Transverse colon (tissue), 4 donors: ENCODE data around the gene ELAVL3. TPM values are rescaled to one million over a fixed set of nuclear protein-coding genes. Genes with fewer than 3 reads are reported as not detected.

Source experiments
- DNase-seq: peaks from one replicate; pipeline ENCODE4 v3.0.0-alpha.2; 2019
- H3K27ac ChIP-seq, 4 donors: fragments of 200-600 bp; sonication (generic); 2 replicates each; pipeline ENCODE4 v1.5.1; 2016 to 2018; ENCODE audit warnings: inconsistent platforms in 4 of 4
- H3K27me3 ChIP-seq: fragments of 200-600 bp; sonication (generic); 2 replicates; pipeline ENCODE4 v1.5.1; 2017; ENCODE audit warnings: inconsistent platforms
- H3K36me3 ChIP-seq, 4 donors: fragments of 200-600 bp; sonication (generic); 2 replicates each; pipeline ENCODE4 v1.5.1; 2017 to 2019; ENCODE audit warnings: inconsistent platforms in 4 of 4
- H3K4me1 ChIP-seq, 4 donors: fragments of 200-600 bp; sonication (generic); 2 replicates each; pipeline ENCODE4 v1.5.1; 2017 to 2020; ENCODE audit warnings: inconsistent platforms in 4 of 4
- H3K4me3 ChIP-seq, 4 donors: fragments of 200-600 bp; sonication (generic); 1 replicate in 1 of 4; 2 replicates in 3 of 4; pipeline versions ENCODE4 v1.5.1 to v1.6.1; 2017 to 2019; ENCODE audit warnings: inconsistent platforms in 4 of 4
- H3K9me3 ChIP-seq, 2 donors: fragments of 200-600 bp; sonication (generic); 2 replicates each; pipeline ENCODE4 v1.5.1; 2017 to 2019; ENCODE audit warnings: inconsistent platforms in 2 of 2
- EP300 ChIP-seq: sonication (generic); formaldehyde crosslinking; IDR thresholded peaks from one replicate; pipeline ENCODE4 v1.6.1; 2017; ENCODE audit warnings: antibody characterized with exemption, low read depth
- POLR2A ChIP-seq: fragments of 450-650 bp; IDR thresholded peaks from one replicate; pipeline ENCODE4 v1.6.1; 2016; ENCODE audit warnings: antibody characterized with exemption, mild to moderate bottlenecking, moderate library complexity
- POLR2AphosphoS5 ChIP-seq, 3 donors: sonication (generic); formaldehyde crosslinking; IDR thresholded peaks; one replicate each; pipeline ENCODE4 v1.6.1; 2016; ENCODE audit warnings: antibody characterized with exemption in 3 of 3
- WGBS, 2 donors: methylation state at CpG; one replicate each; pipeline ENCODE4 v1.1.5; 2018; ENCODE audit warnings: low coverage in 1 of 2; 5-methylcytosine and 5-hydroxymethylcytosine counted together
- in situ Hi-C, 4 donors: fragments of 200-750 bp; cut with MboI; loops; one replicate each; pipeline versions ENCODE4 v1.15.0 to v1.15.1; 2017; ENCODE audit warnings: low sequenced_read_pairs in 3 of 4, low pct_ligation_motif_present in 1 of 4, low pct_unique_long_range_greater_than_20kb in 1 of 4
- intact Hi-C: fragments of 100-400 bp; cut with DNase I; formaldehyde crosslinking; loops from one replicate; pipeline ENCODE4 v1.15.1; 2023; ENCODE audit warnings: low total_unique reads
- total RNA-seq, 4 donors: library from RNA; depleted of rRNA; stranded (reverse); fragments of >200 nt; gene quantifications; one replicate each; pipeline ENCODE4 v1.1.0, GENCODE V29; 2016
- TF ChIP-seq, protein P1 (sequence below), 5 experiments: fragments of 200-600 bp in 3 of 5; fragments of 450-650 bp in 2 of 5; sonication (generic) in 3 of 5; IDR thresholded peaks; 1 replicate in 2 of 5; 2 replicates in 3 of 5; pipeline ENCODE4 v1.5.1; 2016 to 2017; ENCODE audit warnings: antibody characterized with exemption in 5 of 5, inconsistent platforms in 3 of 5, mild to moderate bottlenecking in 2 of 5, moderate library complexity in 1 of 5

ELAVL3 gene
- 1 to 10 TPM in 2 of 4 donors, under 1 TPM in 1, not detected in 1; 0.27 to 3.2 (median 1.3) TPM for total RNA-seq

DNA sequence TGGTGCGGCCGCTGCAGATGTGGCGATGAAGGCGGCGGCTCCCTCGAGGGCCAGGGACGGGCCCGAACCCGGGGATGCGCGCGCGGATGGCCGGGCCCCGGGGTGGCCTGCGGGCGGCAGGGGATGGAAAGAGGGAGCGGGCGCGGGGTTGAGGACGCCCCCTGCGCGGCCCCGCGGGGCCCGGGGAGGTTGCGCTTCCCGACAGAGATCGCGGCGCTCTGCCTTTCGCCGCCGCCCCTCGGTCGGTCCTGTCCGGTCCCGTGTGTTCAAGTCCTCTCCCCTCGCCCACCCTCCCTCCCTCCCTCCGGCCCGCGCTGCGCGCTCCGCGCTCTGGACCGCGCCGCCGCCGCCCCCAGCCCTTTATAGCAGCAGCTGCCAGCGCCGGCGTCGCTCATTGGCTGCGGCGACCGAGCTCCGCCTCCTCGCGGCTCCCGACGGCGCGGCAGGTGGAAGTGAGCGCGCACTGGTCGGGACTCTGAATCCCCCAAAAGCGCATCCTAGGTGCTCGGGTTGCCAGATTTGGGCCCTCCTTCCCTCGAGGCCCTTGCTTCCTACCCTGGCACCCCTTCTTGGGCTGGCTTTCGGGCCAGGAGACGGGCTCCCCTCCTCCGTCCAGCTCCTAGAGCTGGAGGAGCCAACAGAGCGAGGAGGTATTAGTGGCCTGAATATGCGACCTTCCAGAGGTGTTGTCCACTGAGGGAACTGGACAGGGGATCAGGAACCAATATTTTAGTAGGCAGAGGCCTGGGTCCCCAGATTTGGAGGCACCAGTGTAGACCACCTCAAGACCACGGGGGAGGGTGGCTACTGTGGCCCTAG, at the start of gene ELAVL3:
Gene ELAVL3 (minus strand): TSS at position 332 of the 819 bp plus-strand sequence. CDS start 438 bp downstream, outside the sequence.
- in situ Hi-C loops (loop anchor here in 2 of 4 donors (25.0 kb wide), 2 partner anchors 94 to 194 kb away; partner anchors contain the start of genes EPOR (in 1 of the 2) and TSPAN16 (in 1 of the 2)), intact Hi-C loops (no loop called here)
- H3K4me1 ChIP-seq: peaks cover 7 to 32% (median 26%) of the 10 kb centered on the region in 4 donors
- no peaks in the 10 kb centered on the region for H3K9me3 ChIP-seq
- peaks cover 56% of the 10 kb centered on the region for H3K27me3 ChIP-seq
- no peak within 1 kb of the TSS for H3K27ac ChIP-seq
- WGBS, 2 donors: 37% methylated on average over 45 of the region's 77 CpGs; no CpG with 5 or more reads in 1 of the 2 donors
- TF ChIP-seq, protein P1, sequence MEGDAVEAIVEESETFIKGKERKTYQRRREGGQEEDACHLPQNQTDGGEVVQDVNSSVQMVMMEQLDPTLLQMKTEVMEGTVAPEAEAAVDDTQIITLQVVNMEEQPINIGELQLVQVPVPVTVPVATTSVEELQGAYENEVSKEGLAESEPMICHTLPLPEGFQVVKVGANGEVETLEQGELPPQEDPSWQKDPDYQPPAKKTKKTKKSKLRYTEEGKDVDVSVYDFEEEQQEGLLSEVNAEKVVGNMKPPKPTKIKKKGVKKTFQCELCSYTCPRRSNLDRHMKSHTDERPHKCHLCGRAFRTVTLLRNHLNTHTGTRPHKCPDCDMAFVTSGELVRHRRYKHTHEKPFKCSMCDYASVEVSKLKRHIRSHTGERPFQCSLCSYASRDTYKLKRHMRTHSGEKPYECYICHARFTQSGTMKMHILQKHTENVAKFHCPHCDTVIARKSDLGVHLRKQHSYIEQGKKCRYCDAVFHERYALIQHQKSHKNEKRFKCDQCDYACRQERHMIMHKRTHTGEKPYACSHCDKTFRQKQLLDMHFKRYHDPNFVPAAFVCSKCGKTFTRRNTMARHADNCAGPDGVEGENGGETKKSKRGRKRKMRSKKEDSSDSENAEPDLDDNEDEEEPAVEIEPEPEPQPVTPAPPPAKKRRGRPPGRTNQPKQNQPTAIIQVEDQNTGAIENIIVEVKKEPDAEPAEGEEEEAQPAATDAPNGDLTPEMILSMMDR (IDR thresholded peaks at IDR 0.05): no peak
- no peak for TF ChIP-seq POLR2A
- TF ChIP-seq EP300: no peak
- no peak for TF ChIP-seq POLR2AphosphoS5 (IDR thresholded peaks at IDR 0.05)
- no peak for DNase-seq
- no peaks in the 10 kb centered on the region for H3K36me3 ChIP-seq
- peak within 1 kb of the TSS in 1 of 4 donors; percentile 11 for H3K4me3 ChIP-seq

DNA sequence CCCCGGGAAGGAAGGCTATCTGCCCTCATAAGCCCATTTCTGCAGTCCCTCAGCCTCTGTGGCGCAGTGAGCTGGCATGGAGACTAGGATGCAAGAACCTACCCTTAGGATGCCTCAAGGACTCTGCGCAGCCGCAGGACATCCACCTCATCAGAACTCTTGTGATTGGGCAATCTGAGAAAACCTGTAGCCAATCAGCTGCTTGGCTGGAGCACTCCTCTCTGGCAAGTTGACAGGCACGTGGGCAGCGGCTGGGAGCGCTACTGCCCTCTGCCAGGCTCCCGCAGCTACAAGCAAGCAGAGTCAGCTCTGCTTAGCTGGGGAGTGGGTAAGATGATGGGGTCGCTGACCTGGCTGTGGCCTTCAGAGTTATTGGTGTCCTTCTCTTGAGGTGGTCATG, 49.6 kb upstream of the ELAVL3 start:
- Histone ChIP-seq H3K27ac (peak overlapping the region; percentile 21 to 98 (median 93)), H3K9me3 (no peaks in the 10 kb centered on the region), H3K27me3 (no peaks in the 10 kb centered on the region), H3K36me3 (no peaks in the 10 kb centered on the region), H3K4me3 (no peak overlapping the region), H3K4me1 (peaks cover 9 to 33% (median 18%) of the 10 kb centered on the region in 4 donors)
- in situ Hi-C loops (no loop called here), intact Hi-C loops (no loop called here)
- WGBS, 2 donors: 33% methylated on average over 9 of the region's 9 CpGs; no CpG with 5 or more reads in 1 of the 2 donors
- no peak for TF ChIP-seq POLR2A
- TF ChIP-seq POLR2AphosphoS5 (IDR thresholded peaks at IDR 0.05): peak in 1 of 3 donors; percentile 18
- no peak for TF ChIP-seq EP300
- peak; percentile 80 for DNase-seq

GRCh38 chr19:11528551-11529341, 47.9 kb upstream of the ELAVL3 start, which contains the start of gene ECSIT:
ECSIT (minus strand) TSS chr19:11529134; CDS start chr19:11519170, 9,964 bp downstream.
- no peaks in the 10 kb centered on the region for H3K36me3 ChIP-seq
- peak; percentile 42 for TF ChIP-seq POLR2A
- TF ChIP-seq POLR2AphosphoS5 (IDR thresholded peaks at IDR 0.05): peak; percentile 36 to 76 (median 46)
- TF ChIP-seq EP300: no peak
- H3K4me3 ChIP-seq: peak within 1 kb of the TSS; percentile 78 to 99 (median 90)
- peak; percentile 98 for DNase-seq
- H3K27ac ChIP-seq: peak within 1 kb of the TSS; percentile 92 to 98 (median 94)
- H3K9me3 ChIP-seq: no peaks in the 10 kb centered on the region
- no peaks in the 10 kb centered on the region for H3K27me3 ChIP-seq
- in situ Hi-C loops (no loop called here), intact Hi-C loops (no loop called here)
- peaks cover 9 to 26% (median 15%) of the 10 kb centered on the region in 4 donors for H3K4me1 ChIP-seq
- WGBS, 2 donors: 0% methylated on average over 7 to 26 of the region's 47 CpGs

GRCh38 chr19:11519138-11519537, 38.3 kb upstream of the ELAVL3 start:
- H3K27ac ChIP-seq: no peak overlapping the region
- H3K4me1 ChIP-seq: no peaks in the 10 kb centered on the region
- no peak overlapping the region for H3K4me3 ChIP-seq
- H3K27me3 ChIP-seq: no peaks in the 10 kb centered on the region
- in situ Hi-C loops (no loop called here), intact Hi-C loops (no loop called here)
- no peak for DNase-seq
- TF ChIP-seq, protein P1 (IDR thresholded peaks at IDR 0.05): no peak
- TF ChIP-seq EP300: no peak
- no peak for TF ChIP-seq POLR2A
- TF ChIP-seq POLR2AphosphoS5 (IDR thresholded peaks at IDR 0.05): no peak
- H3K36me3 ChIP-seq: peaks cover 0 to 5% (median 0%) of the 10 kb centered on the region in 4 donors
- H3K9me3 ChIP-seq: no peaks in the 10 kb centered on the region
- 89% methylated on average over 9 of the region's 9 CpGs; no CpG with 5 or more reads in 1 of the 2 donors for WGBS, 2 donors
